Measurements from ENCODE around the gene LINC00632.

GRCh38 chrX:140672840-140673731 is 36.5 kb upstream of the LINC00632 start:
- no peak for TF ChIP-seq MYC (IDR thresholded peaks at IDR 0.05; ENCODE audit: borderline replicate concordance, low read length)
- TF ChIP-seq CTCF (IDR thresholded peaks at IDR 0.05): no peak
- no peak for TF ChIP-seq RAD21 (conservative IDR thresholded peaks at IDR 0.05 in 1 of 2, IDR thresholded peaks at IDR 0.05 in 1 of 2)
- no peak for TF ChIP-seq POLR2A (IDR thresholded peaks at IDR 0.05; ENCODE audit: low read length)
- TF ChIP-seq CHD4 (IDR thresholded peaks at IDR 0.05; ENCODE audit: borderline replicate concordance): no peak
- TF ChIP-seq BCL3 (IDR thresholded peaks at IDR 0.05): no peak
- TF ChIP-seq JUN (IDR thresholded peaks at IDR 0.05): no peak
- no peak for TF ChIP-seq CHD2 (IDR thresholded peaks at IDR 0.05; ENCODE audit: low read length, partially characterized antibody)
- no peak for TF ChIP-seq POLR2AphosphoS2 (conservative IDR thresholded peaks at IDR 0.05; ENCODE audit: low read length)
- no peak for TF ChIP-seq NPAS2 (CRISPR knock-in tag; IDR thresholded peaks at IDR 0.05; ENCODE audit: borderline replicate concordance)
- TF ChIP-seq HDAC2 (IDR thresholded peaks at IDR 0.05): no peak
- no peak for TF ChIP-seq JUNB (IDR thresholded peaks at IDR 0.05)
